SK-N-SH (cell line): Measurements from ENCODE around the gene PACSIN2. TPM values are rescaled to one million over a fixed set of nuclear protein-coding genes. Genes with fewer than 3 reads are reported as not detected.

Experiments used
- CTCF ChIA-PET: fragments of 300-600, 350-600 bp; formaldehyde crosslinking; extraction: SDS; loops from one replicate; lab custom pipeline; 2021; lab: Yijun Ruan, JAX
- POLR2A ChIA-PET: fragments of 350-600 bp; sonication (Branson Sonifier 250); formaldehyde crosslinking; extraction: SDS; loops from one replicate; lab custom pipeline; 2020; ENCODE audit warnings: antibody characterized with exemption, inconsistent platforms; lab: Yijun Ruan, JAX
- DNase-seq: peaks from one replicate; pipeline ENCODE4 v3.0.0; 2012
- H2AFZ ChIP-seq: fragments of 200-600 bp; sonication (generic); 2 replicates; pipeline ENCODE4 v1.8.1; 2016; ENCODE audit warnings: antibody characterized with exemption, mild to moderate bottlenecking, low read depth
- H3F3A ChIP-seq: fragments of 200-600 bp; sonication (generic); replicated peaks from 2 replicates; pipeline ENCODE3; 2016; ENCODE audit warnings: antibody characterized with exemption, mild to moderate bottlenecking; ENCODE audit not compliant: insufficient read depth
- H3K27ac ChIP-seq, 2 experiments: fragments of 200-500 bp in 1 of 2; fragments of 200-600 bp in 1 of 2; sonication (Bioruptor generic) in 1 of 2; sonication (generic), shearing (Covaris generic) in 1 of 2; 2 replicates each; pipeline versions ENCODE4 v1.5.1 to v1.6.1; 2014 to 2016; ENCODE audit warnings: low read depth in 2 of 2, inconsistent platforms in 1 of 2, low read length in 1 of 2, mild to moderate bottlenecking in 1 of 2, mixed read lengths in 1 of 2
- H3K27me3 ChIP-seq: fragments of 200-600 bp; sonication (generic), shearing (Covaris generic); 2 replicates; pipeline ENCODE4 v1.6.1; 2016; ENCODE audit warnings: mixed run types; ENCODE audit not compliant: insufficient read depth
- H3K36me3 ChIP-seq, 2 experiments: fragments of 200-500 bp in 1 of 2; fragments of 200-600 bp in 1 of 2; sonication (Bioruptor generic) in 1 of 2; sonication (generic) in 1 of 2; replicated peaks in 1 of 2; 2 replicates each; pipeline versions ENCODE3 to v1.5.1; 2014 to 2016; ENCODE audit warnings: low read length in 1 of 2, mild to moderate bottlenecking in 1 of 2; ENCODE audit not compliant: insufficient read depth in 2 of 2, control insufficient read depth in 1 of 2
- H3K4me1 ChIP-seq, 2 experiments: fragments of 200-500 bp in 1 of 2; fragments of 200-600 bp in 1 of 2; sonication (Bioruptor generic) in 1 of 2; sonication (generic), shearing (Covaris generic) in 1 of 2; 2 replicates each; pipeline versions ENCODE4 v1.5.1 to v1.6.1; 2014 to 2016; ENCODE audit warnings: low read depth in 1 of 2, low read length in 1 of 2, mixed run types in 1 of 2; ENCODE audit not compliant: insufficient read depth in 2 of 2, control insufficient read depth in 1 of 2
- H3K4me2 ChIP-seq: fragments of 200-600 bp; sonication (generic), shearing (Covaris generic); 2 replicates; pipeline ENCODE4 v1.6.1; 2017; ENCODE audit warnings: mixed run types
- H3K4me3 ChIP-seq, 2 experiments: fragments of 200-500 bp in 1 of 2; fragments of 200-600 bp in 1 of 2; sonication (Bioruptor generic) in 1 of 2; sonication (generic), shearing (Covaris generic) in 1 of 2; 2 replicates each; pipeline versions ENCODE4 v1.5.1 to v1.8.1; 2014 to 2016; ENCODE audit warnings: low read depth in 2 of 2, inconsistent platforms in 1 of 2, low read length in 1 of 2, mild to moderate bottlenecking in 1 of 2, mixed read lengths in 1 of 2, moderate library complexity in 1 of 2
- H3K79me2 ChIP-seq: fragments of 200-600 bp; sonication (generic); 2 replicates; pipeline ENCODE4 v1.8.1; 2017; ENCODE audit warnings: mild to moderate bottlenecking; ENCODE audit not compliant: insufficient read depth
- H3K9ac ChIP-seq: fragments of 200-600 bp; sonication (generic); 2 replicates; pipeline ENCODE4 v1.6.1; 2017; ENCODE audit warnings: mixed run types
- H3K9me2 ChIP-seq: fragments of 200-600 bp; sonication (generic); 2 replicates; pipeline ENCODE4 v1.6.1; 2017; ENCODE audit warnings: mixed run types
- H3K9me3 ChIP-seq: fragments of 200-600 bp; sonication (generic); 2 replicates; pipeline ENCODE4 v1.6.1; 2017; ENCODE audit warnings: mixed run types, mild to moderate bottlenecking, moderate library complexity
- H4K20me1 ChIP-seq: fragments of 200-600 bp; sonication (generic); 2 replicates; pipeline ENCODE4 v1.6.1; 2017; ENCODE audit warnings: mild to moderate bottlenecking, mixed run types; ENCODE audit not compliant: insufficient read depth
- ELF1 ChIP-seq: IDR thresholded peaks from 2 replicates; pipeline ENCODE4 v1.4.0; 2012
- EZH2phosphoT487 ChIP-seq: fragments of 200-600 bp; sonication (generic); IDR thresholded peaks from 2 replicates; pipeline ENCODE4 v1.6.1; 2017; ENCODE audit warnings: low read depth, mixed run types, mild to moderate bottlenecking, antibody characterized with exemption, moderate library complexity, borderline replicate concordance
- FOSL2 ChIP-seq: IDR thresholded peaks from 2 replicates; pipeline ENCODE4 v1.4.0; 2012; ENCODE audit warnings: low read depth, mild to moderate bottlenecking, moderate library complexity, borderline replicate concordance
- FOXJ3 ChIP-seq: sonication (generic); formaldehyde crosslinking; IDR thresholded peaks from 2 replicates; pipeline ENCODE4 v1.5.1; 2020; ENCODE audit warnings: mild to moderate bottlenecking, missing genetic modification reagents
- FOXM1 ChIP-seq: IDR thresholded peaks from 2 replicates; pipeline ENCODE4 v1.4.0; 2012; ENCODE audit warnings: low read depth, mild to moderate bottlenecking
- JUND ChIP-seq: IDR thresholded peaks from 2 replicates; pipeline ENCODE4 v1.4.0; 2012
- MEF2A ChIP-seq: IDR thresholded peaks from 2 replicates; pipeline ENCODE4 v1.4.0; 2012; ENCODE audit warnings: low read depth, borderline replicate concordance
- MXI1 ChIP-seq: IDR thresholded peaks from 2 replicates; pipeline ENCODE4 v1.6.1; 2012; ENCODE audit warnings: mild to moderate bottlenecking, low read depth, low read length, improper control_type of control experiment
- NFIC ChIP-seq: IDR thresholded peaks from 2 replicates; pipeline ENCODE4 v1.4.0; 2012; ENCODE audit warnings: borderline replicate concordance
- NRF1 ChIP-seq: IDR thresholded peaks from 2 replicates; pipeline ENCODE4 v1.6.1; 2012; ENCODE audit warnings: low read depth, mild to moderate bottlenecking, low read length
- RAD21 ChIP-seq: IDR thresholded peaks from 2 replicates; pipeline ENCODE4 v1.6.1; 2012; ENCODE audit warnings: mild to moderate bottlenecking, low read length
- SIN3A ChIP-seq: IDR thresholded peaks from 2 replicates; pipeline ENCODE4 v1.6.1; 2012; ENCODE audit warnings: low read depth, mild to moderate bottlenecking, low read length, moderate library complexity, borderline replicate concordance
- TAF1 ChIP-seq: IDR thresholded peaks from 2 replicates; pipeline ENCODE4 v1.6.1; 2012; ENCODE audit warnings: low read depth, mild to moderate bottlenecking, low read length, moderate library complexity, borderline replicate concordance
- TCF12 ChIP-seq: IDR thresholded peaks from 2 replicates; pipeline ENCODE4 v1.4.0; 2012
- TEAD4 ChIP-seq: IDR thresholded peaks from 2 replicates; pipeline ENCODE4 v1.4.0; 2012; ENCODE audit warnings: mild to moderate bottlenecking, borderline replicate concordance; ENCODE audit not compliant: insufficient read depth
- YY1 ChIP-seq: IDR thresholded peaks from 2 replicates; pipeline ENCODE4 v1.4.0; 2012; ENCODE audit warnings: low read depth, mild to moderate bottlenecking
- WGBS: methylation state at CpG from one replicate; pipeline ENCODE4 v1.1.6; 2017; ENCODE audit warnings: low lambda C conversion rate; 5-methylcytosine and 5-hydroxymethylcytosine counted together
- polyA plus RNA-seq, 3 experiments: library from polyadenylated mRNA; depleted of rRNA; stranded (reverse); fragments of >200 nt; gene quantifications; 2 replicates each; pipeline ENCODE4 v1.2.3, GENCODE V29; 2012
- TF ChIP-seq, protein P1 (sequence below): fragments of 150-350 bp; IDR thresholded peaks from 2 replicates; pipeline ENCODE4 v1.6.1; 2016; ENCODE audit warnings: mild to moderate bottlenecking, low read depth, low read length
- TF ChIP-seq, protein P2 (sequence below): fragments of 150-350 bp; IDR thresholded peaks from 2 replicates; pipeline ENCODE4 v1.6.1; 2017; ENCODE audit warnings: antibody characterized with exemption, low read length, low read depth, borderline replicate concordance
- TF ChIP-seq, protein P3 (sequence below): IDR thresholded peaks from 2 replicates; pipeline ENCODE4; 2012

The PACSIN2 gene
- polyA plus RNA-seq, 1 of the 3 experiments (the other 2 are of a cell fraction), result 60.5 TPM

DNA sequence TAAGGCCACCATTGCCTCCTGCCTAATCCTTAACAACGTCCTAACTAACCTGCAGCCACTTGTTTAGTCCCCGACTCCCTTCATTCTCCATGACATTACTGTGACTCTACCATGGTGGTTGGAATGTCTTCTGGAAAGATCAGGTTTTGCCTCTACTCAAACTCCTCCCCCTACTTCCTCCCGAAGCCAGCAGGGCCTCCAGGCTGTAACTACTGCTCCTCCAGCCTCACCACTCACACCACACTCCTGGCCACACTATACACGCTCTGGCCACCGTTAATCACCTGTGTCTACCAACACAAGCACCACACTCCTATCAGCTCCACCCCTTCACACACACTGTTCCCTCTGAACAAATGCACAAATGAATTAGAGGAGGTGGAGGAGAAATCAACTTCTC is 69.2 kb downstream of the PACSIN2 start:
- peaks cover 0 to 10% of the 10 kb centered on the region in 2 experiments; a peak in 2 of 4 replicates for H3K4me1 ChIP-seq
- no peak overlapping the region for H3K9ac ChIP-seq
- no peak overlapping the region for H2AFZ ChIP-seq
- H3K27me3 ChIP-seq, result no peaks in the 10 kb centered on the region
- H3K4me3 ChIP-seq, result no peak overlapping the region
- H3K4me2 ChIP-seq, result no peak overlapping the region
- no peaks in the 10 kb centered on the region for H3K9me2 ChIP-seq
- DNase-seq, result no peak
- no peaks in the 10 kb centered on the region for H3F3A ChIP-seq
- H4K20me1 ChIP-seq, result peaks cover 8% of the 10 kb centered on the region; the same call in 1 of the 2 replicates
- WGBS, result 98% methylated on average over 5 of the region's 5 CpGs
- H3K36me3 ChIP-seq, result peaks cover 0 to 5% of the 10 kb centered on the region in 2 experiments
- H3K9me3 ChIP-seq, result no peaks in the 10 kb centered on the region
- TF ChIP-seq YY1, result no peak
- no peak for TF ChIP-seq EZH2phosphoT487
- TF ChIP-seq SIN3A, result no peak
- TF ChIP-seq FOXM1, result no peak
- ChIA-PET POLR2A (no interaction called here), CTCF (no interaction called here)
- H3K79me2 ChIP-seq, result peaks cover 81% of the 10 kb centered on the region
- H3K27ac ChIP-seq, result no peak overlapping the region

DNA sequence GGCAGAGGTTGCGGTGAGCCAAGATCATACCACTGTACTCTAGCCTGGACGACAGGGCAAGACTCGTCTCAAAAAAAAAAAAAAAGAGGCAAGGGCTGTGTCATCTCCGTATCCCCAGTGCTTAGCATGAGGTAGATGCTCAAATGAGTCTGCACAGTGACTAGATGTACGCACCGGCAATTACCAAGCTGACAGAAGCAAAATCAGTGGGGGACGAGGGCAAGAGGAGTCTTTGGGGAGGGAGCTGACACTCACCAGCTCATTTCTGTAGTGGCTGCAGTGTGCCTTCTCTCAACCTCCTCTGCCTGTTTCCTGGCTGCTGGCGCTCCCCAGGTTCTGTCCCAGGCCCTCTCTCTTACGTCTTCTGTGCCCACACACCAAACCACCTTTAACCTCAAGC is 69.9 kb downstream of the PACSIN2 start:
- H3K9me3 ChIP-seq, result no peaks in the 10 kb centered on the region
- no peaks in the 10 kb centered on the region for H3K27me3 ChIP-seq
- DNase-seq, result no peak
- H3K9ac ChIP-seq, result no peak overlapping the region
- H3K4me2 ChIP-seq, result no peak overlapping the region
- peaks cover 77% of the 10 kb centered on the region for H3K79me2 ChIP-seq
- WGBS, result 96% methylated on average over 7 of the region's 9 CpGs
- TF ChIP-seq, protein P1, sequence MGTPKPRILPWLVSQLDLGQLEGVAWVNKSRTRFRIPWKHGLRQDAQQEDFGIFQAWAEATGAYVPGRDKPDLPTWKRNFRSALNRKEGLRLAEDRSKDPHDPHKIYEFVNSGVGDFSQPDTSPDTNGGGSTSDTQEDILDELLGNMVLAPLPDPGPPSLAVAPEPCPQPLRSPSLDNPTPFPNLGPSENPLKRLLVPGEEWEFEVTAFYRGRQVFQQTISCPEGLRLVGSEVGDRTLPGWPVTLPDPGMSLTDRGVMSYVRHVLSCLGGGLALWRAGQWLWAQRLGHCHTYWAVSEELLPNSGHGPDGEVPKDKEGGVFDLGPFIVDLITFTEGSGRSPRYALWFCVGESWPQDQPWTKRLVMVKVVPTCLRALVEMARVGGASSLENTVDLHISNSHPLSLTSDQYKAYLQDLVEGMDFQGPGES, result no peak
- TF ChIP-seq MEF2A (no peak), MXI1 (no peak), JUND (no peak), SIN3A (no peak), RAD21 (no peak), NRF1 (no peak), TCF12 (no peak), FOSL2 (no peak), TAF1 (no peak), FOXJ3 (CRISPR knock-in tag) (no peak), ELF1 (no peak), TEAD4 (no peak), NFIC (no peak)
- TF ChIP-seq, protein P2, sequence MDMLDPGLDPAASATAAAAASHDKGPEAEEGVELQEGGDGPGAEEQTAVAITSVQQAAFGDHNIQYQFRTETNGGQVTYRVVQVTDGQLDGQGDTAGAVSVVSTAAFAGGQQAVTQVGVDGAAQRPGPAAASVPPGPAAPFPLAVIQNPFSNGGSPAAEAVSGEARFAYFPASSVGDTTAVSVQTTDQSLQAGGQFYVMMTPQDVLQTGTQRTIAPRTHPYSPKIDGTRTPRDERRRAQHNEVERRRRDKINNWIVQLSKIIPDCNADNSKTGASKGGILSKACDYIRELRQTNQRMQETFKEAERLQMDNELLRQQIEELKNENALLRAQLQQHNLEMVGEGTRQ, result no peak
- TF ChIP-seq, protein P3, sequence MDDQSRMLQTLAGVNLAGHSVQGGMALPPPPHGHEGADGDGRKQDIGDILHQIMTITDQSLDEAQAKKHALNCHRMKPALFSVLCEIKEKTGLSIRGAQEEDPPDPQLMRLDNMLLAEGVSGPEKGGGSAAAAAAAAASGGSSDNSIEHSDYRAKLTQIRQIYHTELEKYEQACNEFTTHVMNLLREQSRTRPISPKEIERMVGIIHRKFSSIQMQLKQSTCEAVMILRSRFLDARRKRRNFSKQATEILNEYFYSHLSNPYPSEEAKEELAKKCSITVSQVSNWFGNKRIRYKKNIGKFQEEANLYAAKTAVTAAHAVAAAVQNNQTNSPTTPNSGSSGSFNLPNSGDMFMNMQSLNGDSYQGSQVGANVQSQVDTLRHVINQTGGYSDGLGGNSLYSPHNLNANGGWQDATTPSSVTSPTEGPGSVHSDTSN, result no peak
- no peak overlapping the region for H2AFZ ChIP-seq
- no peak overlapping the region for H3K27ac ChIP-seq
- H3K4me3 ChIP-seq, result no peak overlapping the region
- H3K36me3 ChIP-seq, result peaks cover 0 to 5% of the 10 kb centered on the region in 2 experiments
- peaks cover 0 to 10% of the 10 kb centered on the region in 2 experiments; a peak in 2 of 4 replicates for H3K4me1 ChIP-seq
- no peaks in the 10 kb centered on the region for H3K9me2 ChIP-seq
- H4K20me1 ChIP-seq, result peaks cover 8% of the 10 kb centered on the region; the same call in 1 of the 2 replicates
- H3F3A ChIP-seq, result peaks cover 4% of the 10 kb centered on the region
- ChIA-PET CTCF (no interaction called here), POLR2A (no interaction called here)
